HCT116 (cell line): ENCODE data around the gene STAT4. TPM values are rescaled to one million over a fixed set of nuclear protein-coding genes. Genes with fewer than 3 reads are reported as not detected.

ENCODE experiments used
- ATAC-seq: fragments of 200-7000 bp; cut with Tn5 transposase; 2 replicates; pipeline ENCODE4 v1.9.1; 2020; ENCODE audit warnings: mild to moderate bottlenecking, moderate library complexity
- BruUV-seq: library from RNA; stranded (reverse); fragments of 400-500 nt; replicated peaks from 2 replicates; lab custom pipeline; 2021; lab: Mats Ljungman, UMichigan
- CTCF ChIA-PET: fragments of 300-600 bp; sonication (Branson Sonifier 250); formaldehyde crosslinking; loops from one replicate; lab custom pipeline; 2021; ENCODE audit warnings: antibody characterized with exemption; lab: Charles Lee
- POLR2A ChIA-PET: fragments of 300-600, 350-600 bp; sonication (Branson Sonifier 250); formaldehyde crosslinking; loops from one replicate; lab custom pipeline; 2021; ENCODE audit warnings: antibody characterized with exemption; lab: Charles Lee
- RAD21 ChIA-PET, 2 experiments: fragments of 300-600 bp; sonication (Branson Sonifier 250); formaldehyde crosslinking; loops; one replicate each; lab custom pipeline; 2023; ENCODE audit warnings: low total read pairs in 2 of 2; ENCODE audit not compliant: uncharacterized antibody in 2 of 2, unreplicated experiment in 2 of 2, low non-redundant PET in 1 of 2; lab: Charles Lee
- DNase-seq: peaks from one replicate; pipeline ENCODE4 v3.0.0-alpha.2; 2010; ENCODE audit warnings: low read depth, low spot score
- H2AFZ ChIP-seq: fragments of 200-600 bp; shearing (Covaris generic), sonication (generic); 2 replicates; pipeline ENCODE4 v1.6.1; 2017; ENCODE audit warnings: low read depth, mixed run types, mixed read lengths, antibody characterized with exemption, low read length; ENCODE audit not compliant: poor library complexity, severe bottlenecking
- H3K27ac ChIP-seq: 2 replicates; pipeline ENCODE4 v1.5.1; 2012; ENCODE audit warnings: low read depth, low read length
- H3K27me3 ChIP-seq: fragments of 200-600 bp; sonication (generic); 2 replicates; pipeline ENCODE4 v1.6.1; 2016; ENCODE audit warnings: mixed run types, low read length, mixed read lengths; ENCODE audit not compliant: insufficient read depth
- H3K36me3 ChIP-seq, 2 experiments: fragments of 200-500 bp in 1 of 2; fragments of 200-600 bp in 1 of 2; sonication (Bioruptor generic) in 1 of 2; sonication (generic) in 1 of 2; 2 replicates each; pipeline versions ENCODE4 v1.5.1 to v1.6.1; 2014 to 2016; ENCODE audit warnings: low read length in 2 of 2, inconsistent platforms in 1 of 2, mixed read lengths in 1 of 2, mixed run types in 1 of 2; ENCODE audit not compliant: insufficient read depth in 2 of 2, control insufficient read depth in 1 of 2
- H3K4me1 ChIP-seq, 2 experiments: fragments of 200-600 bp in 1 of 2; sonication (generic) in 1 of 2; 2 replicates each; pipeline versions ENCODE4 v1.5.1 to v1.6.1; 2012 to 2017; ENCODE audit warnings: low read length in 2 of 2, inconsistent platforms in 1 of 2, mild to moderate bottlenecking in 1 of 2, mixed read lengths in 1 of 2, mixed run types in 1 of 2, moderate library complexity in 1 of 2; ENCODE audit not compliant: insufficient read depth in 2 of 2, control insufficient read depth in 1 of 2
- H3K4me2 ChIP-seq: fragments of 200-600 bp; sonication (generic); 2 replicates; pipeline ENCODE4 v1.6.1; 2017; ENCODE audit warnings: mixed run types, low read length, mixed read lengths
- H3K4me3 ChIP-seq, 2 experiments: fragments of 200-600 bp in 1 of 2; sonication (generic) in 1 of 2; replicated peaks in 1 of 2; 2 replicates each; pipeline ENCODE4 v1.5.1; 2011 to 2016; ENCODE audit warnings: low read length in 2 of 2, control low read depth in 1 of 2, low read depth in 1 of 2, mild to moderate bottlenecking in 1 of 2, mixed read lengths in 1 of 2, mixed run types in 1 of 2
- H3K79me2 ChIP-seq: fragments of 200-600 bp; sonication (generic); 2 replicates; pipeline ENCODE4 v1.6.1; 2017; ENCODE audit warnings: mild to moderate bottlenecking, mixed run types, low read length, moderate library complexity, mixed read lengths; ENCODE audit not compliant: insufficient read depth
- H3K9ac ChIP-seq: fragments of 200-600 bp; sonication (generic); 2 replicates; pipeline ENCODE4 v1.6.1; 2016; ENCODE audit warnings: low read length, mixed read lengths
- H3K9me2 ChIP-seq: fragments of 200-600 bp; sonication (generic), shearing (Covaris generic); 2 replicates; pipeline ENCODE4 v1.6.1; 2017; ENCODE audit warnings: mixed run types, mild to moderate bottlenecking, moderate library complexity; ENCODE audit not compliant: insufficient read depth
- H3K9me3 ChIP-seq, 2 experiments: fragments of 200-500 bp in 1 of 2; fragments of 200-600 bp in 1 of 2; sonication (Bioruptor generic) in 1 of 2; sonication (generic) in 1 of 2; 2 replicates each; pipeline ENCODE4 v1.6.1; 2014 to 2017; ENCODE audit warnings: low read length in 2 of 2, mixed read lengths in 2 of 2, inconsistent platforms in 1 of 2, low read depth in 1 of 2, mild to moderate bottlenecking in 1 of 2, mixed run types in 1 of 2, moderate library complexity in 1 of 2; ENCODE audit not compliant: control insufficient read depth in 1 of 2, insufficient read depth in 1 of 2
- H4K20me1 ChIP-seq: fragments of 200-600 bp; sonication (generic), shearing (Covaris generic); 2 replicates; pipeline ENCODE4 v1.6.1; 2017; ENCODE audit warnings: mixed run types, mild to moderate bottlenecking, moderate library complexity; ENCODE audit not compliant: insufficient read depth
- CEBPB ChIP-seq: IDR thresholded peaks from 2 replicates; pipeline ENCODE4 v1.6.1; 2012; ENCODE audit warnings: low read depth
- CTCF ChIP-seq, 3 experiments: fragments of 200-600 bp in 1 of 3; sonication (generic) in 1 of 3; IDR thresholded peaks in 2 of 3; conservative IDR thresholded peaks in 1 of 3; 2 replicates each; pipeline ENCODE4 v1.5.1; 2012 to 2017; ENCODE audit warnings: low read depth in 2 of 3, low read length in 2 of 3, antibody characterized with exemption in 1 of 3, borderline replicate concordance in 1 of 3, control low read depth in 1 of 3, mild to moderate bottlenecking in 1 of 3, mixed read lengths in 1 of 3, mixed run types in 1 of 3, moderate library complexity in 1 of 3; ENCODE audit not compliant: insufficient read depth in 1 of 3
- ELF1 ChIP-seq: IDR thresholded peaks from 2 replicates; pipeline ENCODE4 v1.6.1; 2012; ENCODE audit warnings: low read depth, borderline replicate concordance
- EZH2phosphoT487 ChIP-seq: fragments of 200-600 bp; IDR thresholded peaks from 2 replicates; pipeline ENCODE4 v1.6.1; 2018; ENCODE audit warnings: antibody characterized with exemption, borderline replicate concordance
- JUND ChIP-seq: IDR thresholded peaks from 2 replicates; pipeline ENCODE4 v1.6.1; 2012
- POLR2A ChIP-seq: IDR thresholded peaks from 2 replicates; pipeline ENCODE4 v1.7.0; 2011; ENCODE audit warnings: borderline replicate concordance; ENCODE audit not compliant: insufficient read depth, insufficient read length; ENCODE audit errors: extremely low read depth
- POLR2AphosphoS5 ChIP-seq: IDR thresholded peaks from 2 replicates; pipeline ENCODE4 v1.6.1; 2011; ENCODE audit warnings: mild to moderate bottlenecking, low read depth, low read length, moderate library complexity
- RAD21 ChIP-seq: IDR thresholded peaks from 2 replicates; pipeline ENCODE4 v1.6.1; 2012; ENCODE audit warnings: low read depth, mild to moderate bottlenecking
- SIN3A ChIP-seq: IDR thresholded peaks from 2 replicates; pipeline ENCODE4 v1.6.1; 2012; ENCODE audit warnings: low read depth
- SP1 ChIP-seq: IDR thresholded peaks from 2 replicates; pipeline ENCODE4 v1.6.1; 2012; ENCODE audit warnings: low read depth
- YY1 ChIP-seq: IDR thresholded peaks from 2 replicates; pipeline ENCODE4 v1.6.1; 2011; ENCODE audit warnings: low read length, low read depth, moderate library complexity, mild to moderate bottlenecking; ENCODE audit not compliant: insufficient replicate concordance; ENCODE audit errors: extremely low read depth
- ZBTB33 ChIP-seq: IDR thresholded peaks from 2 replicates; pipeline ENCODE4 v1.6.1; 2011; ENCODE audit warnings: mild to moderate bottlenecking, low read length, moderate library complexity; ENCODE audit not compliant: insufficient replicate concordance; ENCODE audit errors: extremely low read depth
- ZFX ChIP-seq: fragments of 450-650 bp; IDR thresholded peaks from 2 replicates; pipeline ENCODE4 v1.6.1; 2017
- intact Hi-C: fragments of 100-400 bp; cut with micrococcal nuclease; formaldehyde crosslinking; loops from 2 replicates; pipeline ENCODE4 v1.10.0; 2022
- total RNA-seq: library from RNA; stranded (reverse); gene quantifications from one replicate; pipeline ENCODE4 v1.2.1, GENCODE V29; 2021; ENCODE audit not compliant: unreplicated experiment
- TF ChIP-seq, protein P1 (sequence below): IDR thresholded peaks from 2 replicates; pipeline ENCODE4 v1.6.1; 2012
- TF ChIP-seq, protein P2 (sequence below): IDR thresholded peaks from 2 replicates; pipeline ENCODE4 v1.6.1; 2012

The STAT4 gene
- total RNA-seq, 1 experiment from 2014 or later: 2.0 TPM

GRCh38 chr2:191020742-191021381 is 129.9 kb downstream of the STAT4 start:
- peak; percentile 31; the same call in 1 of the 2 replicates for TF ChIP-seq ZFX
- no peak for TF ChIP-seq JUND
- ChIA-PET CTCF (no interaction called here), RAD21 (no interaction called here), POLR2A (interaction anchor here (0.6 kb wide), 1 partner anchor 9 kb away, joined by 3 read pairs; no protein-coding TSS in a partner anchor)
- Histone ChIP-seq H4K20me1 (no peaks in the 10 kb centered on the region), H3K4me2 (peak overlapping the region; percentile 84), H3K27me3 (no peaks in the 10 kb centered on the region), H3K9me3 (no peaks in the 10 kb centered on the region), H3K79me2 (no peaks in the 10 kb centered on the region), H3K9me2 (no peaks in the 10 kb centered on the region), H3K4me1 (peaks cover 6 to 21% of the 10 kb centered on the region in 2 experiments; a peak in 2 of 4 replicates), H3K36me3 (no peaks in the 10 kb centered on the region), H3K4me3 (peak overlapping the region; percentile 73 to 91), H3K27ac (peak overlapping the region; percentile 89), H2AFZ (no peak overlapping the region), H3K9ac (peak overlapping the region; percentile 88)
- ATAC-seq (peak; percentile 52), DNase-seq (no peak)
- TSS peak; percentile 86 for BruUV-seq
- intact Hi-C loops: no loop called here

DNA sequence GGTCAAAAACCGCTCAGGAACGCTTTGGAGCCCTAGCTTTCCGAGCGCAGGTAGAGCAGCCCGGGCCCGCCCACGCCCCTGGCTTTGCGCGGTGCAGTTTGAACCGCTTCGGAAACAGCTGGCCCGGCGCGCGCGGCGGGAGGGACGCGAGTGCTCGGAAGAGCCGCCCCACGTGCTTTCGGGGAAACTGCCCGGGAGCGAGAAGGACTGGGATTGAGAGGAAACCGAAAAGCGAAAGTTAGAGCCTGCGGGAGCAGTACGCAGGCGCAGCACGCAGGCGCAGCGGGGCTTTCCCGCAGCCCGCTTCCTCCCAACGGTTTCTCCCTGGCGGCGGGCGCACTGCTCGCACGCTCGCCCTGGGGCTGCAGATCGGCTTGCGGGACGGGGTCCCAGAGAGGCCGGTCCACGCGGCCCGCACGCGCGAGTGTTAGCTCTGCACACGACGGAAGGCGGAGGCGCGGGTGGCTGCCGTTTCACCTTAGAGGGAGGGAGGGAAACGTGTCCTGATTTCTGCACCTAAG is 130.5 kb downstream of the STAT4 start:
- Histone ChIP-seq H2AFZ (peak overlapping the region; percentile 53), H3K4me1 (peaks cover 6 to 21% of the 10 kb centered on the region in 2 experiments; a peak in 2 of 4 replicates), H3K27ac (peak overlapping the region; percentile 89), H3K9me3 (no peaks in the 10 kb centered on the region), H3K9ac (peak overlapping the region; percentile 88), H4K20me1 (no peaks in the 10 kb centered on the region), H3K9me2 (no peaks in the 10 kb centered on the region), H3K4me2 (peak overlapping the region; percentile 84), H3K36me3 (no peaks in the 10 kb centered on the region), H3K4me3 (peak overlapping the region; percentile 73 to 91), H3K27me3 (no peaks in the 10 kb centered on the region), H3K79me2 (no peaks in the 10 kb centered on the region)
- ChIA-PET RAD21 (no interaction called here), POLR2A (interaction anchor here (0.6 kb wide), 1 partner anchor 9 kb away, joined by 3 read pairs; no protein-coding TSS in a partner anchor), CTCF (no interaction called here)
- intact Hi-C loops: no loop called here
- no TSS peak for BruUV-seq
- peak; percentile 94 for ATAC-seq
- peak; percentile 90 for DNase-seq
- TF ChIP-seq ZFX (no peak), POLR2AphosphoS5 (peak; percentile 99), EZH2phosphoT487 (no peak), ZBTB33 (peak; percentile 91), POLR2A (peak; percentile 93), SIN3A (peak; percentile 100), CTCF (IDR thresholded peaks at IDR 0.05 in 2 of 3, conservative IDR thresholded peaks at IDR 0.05 in 1 of 3; ENCODE audit: borderline replicate concordance in 1 of 3, insufficient read depth in 1 of 3, low read depth in 2 of 3, low read length in 2 of 3) (no peak), RAD21 (no peak), SP1 (peak; percentile 93), YY1 (peak; percentile 81), ELF1 (peak; percentile 42; the same call in 1 of the 2 replicates), CEBPB (peak; percentile 38; the same call in 1 of the 2 replicates)
- TF ChIP-seq, protein P1, sequence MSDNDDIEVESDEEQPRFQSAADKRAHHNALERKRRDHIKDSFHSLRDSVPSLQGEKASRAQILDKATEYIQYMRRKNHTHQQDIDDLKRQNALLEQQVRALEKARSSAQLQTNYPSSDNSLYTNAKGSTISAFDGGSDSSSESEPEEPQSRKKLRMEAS: peak; percentile 100
- TF ChIP-seq, protein P2, sequence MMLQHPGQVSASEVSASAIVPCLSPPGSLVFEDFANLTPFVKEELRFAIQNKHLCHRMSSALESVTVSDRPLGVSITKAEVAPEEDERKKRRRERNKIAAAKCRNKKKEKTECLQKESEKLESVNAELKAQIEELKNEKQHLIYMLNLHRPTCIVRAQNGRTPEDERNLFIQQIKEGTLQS: no peak; the same call in 1 of the 2 replicates
